HG02642 (cell line): ENCODE results near the gene PEX11B.
A peak's percentile ranks its signal among the peaks of the same experiment; 100 is the strongest.

ENCODE experiments used
- ATAC-seq: cut with Tn5 transposase; IDR thresholded peaks from one replicate; pipeline ENCODE4 v1.9.1; 2021; ENCODE audit warnings: mild to moderate bottlenecking; ENCODE audit not compliant: unreplicated experiment, poor library complexity

PEX11B gene

GRCh38 chr1:145918144-145918991, at the start of gene PEX11B:
TSS of gene PEX11B (minus strand) at chr1:145918717. CDS start at chr1:145918688, 29 bp downstream.
- ATAC-seq = peak; percentile 92

DNA sequence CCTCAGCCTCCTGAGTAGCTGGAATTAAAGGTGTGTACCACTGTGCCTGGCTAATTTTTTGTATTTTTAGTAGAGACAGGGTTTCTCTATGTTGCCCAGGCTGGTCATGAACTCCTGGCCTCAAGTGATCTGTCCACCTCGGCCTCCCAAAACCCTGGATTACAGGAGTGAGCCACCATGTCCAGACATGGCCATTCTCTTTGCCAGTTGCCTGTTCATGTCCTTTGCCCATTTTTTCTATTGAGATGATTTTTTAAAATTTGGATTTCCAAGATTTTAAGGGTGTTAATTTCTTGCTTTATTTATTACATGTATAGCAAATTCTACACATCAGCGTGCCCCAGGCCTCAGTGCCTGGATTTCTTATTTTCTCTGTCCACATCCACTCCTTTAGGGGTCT, 48.8 kb upstream of the PEX11B start:
- no peak for ATAC-seq

GRCh38 chr1:145965119-145965744, 46.7 kb upstream of the PEX11B start:
- ATAC-seq = no peak

DNA sequence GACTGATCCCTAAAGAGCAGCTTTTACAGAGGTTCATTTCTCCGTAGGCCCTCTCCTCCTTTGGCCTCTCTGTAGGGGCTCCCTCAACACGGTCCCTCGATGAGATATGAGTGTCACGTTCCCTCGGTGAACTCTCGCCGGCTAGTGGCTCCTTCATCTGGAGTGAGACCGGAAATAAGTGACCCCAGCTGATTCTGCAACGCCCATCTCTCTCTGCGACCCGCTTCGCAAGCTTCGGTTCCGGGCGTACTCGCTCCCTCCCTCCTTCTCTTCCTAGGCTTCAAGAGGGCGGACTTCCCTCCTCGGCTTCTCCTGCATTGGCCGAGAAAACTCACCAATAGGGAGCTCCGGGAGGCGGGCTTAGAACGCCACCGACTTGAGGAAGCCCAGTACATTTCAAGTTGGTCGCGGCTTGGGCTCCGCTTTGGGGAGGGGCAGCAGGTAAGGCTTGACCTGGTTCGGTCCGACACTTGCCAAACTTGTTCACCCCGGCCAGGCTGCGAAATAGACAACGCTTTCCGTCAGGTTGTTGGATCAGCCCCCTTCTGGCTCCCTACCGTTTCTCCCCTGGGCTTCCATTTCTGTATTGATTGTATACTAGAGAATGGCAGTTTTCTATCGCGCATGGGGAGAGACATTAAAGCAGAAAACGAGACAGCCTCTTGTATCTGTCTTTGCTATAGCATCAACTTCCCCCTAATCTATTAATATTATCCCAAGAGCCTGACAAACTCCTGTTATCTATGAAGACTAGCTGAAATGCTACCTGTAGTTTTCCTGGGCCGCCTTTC, 46.0 kb upstream of the PEX11B start, which contains the start of the genes ANKRD34A and POLR3GL:
ANKRD34A (minus strand) TSS at position 248 of the 791 bp plus-strand sequence. CDS start 2,816 bp downstream, outside the sequence.
POLR3GL (plus strand) TSS at position 363 of the 791 bp plus-strand sequence. CDS start 10,176 bp downstream, outside the sequence.
- peak; percentile 93 for ATAC-seq

GRCh38 chr1:145963265-145964019, 44.9 kb upstream of the PEX11B start:
- ATAC-seq = no peak

DNA sequence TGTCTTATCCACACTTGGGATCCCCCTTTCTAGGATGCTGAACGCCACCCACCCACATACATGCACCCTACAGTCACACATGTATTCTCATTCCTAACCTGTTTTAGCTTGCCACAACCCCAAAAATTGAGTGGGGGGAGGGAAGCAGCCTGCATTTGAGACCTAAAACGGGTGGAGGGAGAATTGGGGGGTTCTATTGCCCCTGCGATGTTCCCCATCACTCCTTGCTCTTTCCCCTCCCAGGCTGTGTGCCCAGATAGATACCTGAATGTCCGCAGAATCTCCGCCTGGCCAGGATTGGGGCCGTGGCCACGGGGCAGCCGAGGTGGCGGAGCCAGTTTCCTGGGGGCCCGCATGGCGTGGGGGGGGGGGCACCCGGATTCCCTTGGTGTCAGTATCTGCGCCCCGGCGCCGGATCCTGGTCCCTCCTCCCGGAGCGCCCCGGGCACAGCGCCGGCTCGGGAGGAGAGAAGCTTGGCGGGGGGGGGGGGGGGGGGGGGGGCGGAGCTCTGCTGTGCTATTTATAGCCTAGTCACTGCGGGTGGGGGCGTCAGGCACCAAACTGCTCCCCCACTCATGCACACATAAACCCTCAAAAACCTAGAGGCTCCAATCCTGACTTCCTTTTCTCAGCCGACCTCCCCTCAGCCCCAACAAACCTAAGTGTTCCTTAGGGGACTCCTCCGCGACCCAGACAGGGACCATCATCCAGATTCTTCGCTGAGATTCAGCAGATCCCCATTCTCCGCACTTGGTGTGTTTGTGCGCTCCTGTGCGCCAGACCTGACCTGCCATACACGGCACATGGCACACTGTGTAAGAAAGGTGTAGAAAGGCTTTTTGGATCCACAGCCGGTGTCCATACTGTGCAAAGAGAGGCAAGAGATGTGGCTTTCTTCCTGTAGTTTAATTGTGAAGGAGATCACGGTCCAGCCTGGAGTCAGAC, 43.9 kb upstream of the PEX11B start:
- ATAC-seq = no peak

DNA sequence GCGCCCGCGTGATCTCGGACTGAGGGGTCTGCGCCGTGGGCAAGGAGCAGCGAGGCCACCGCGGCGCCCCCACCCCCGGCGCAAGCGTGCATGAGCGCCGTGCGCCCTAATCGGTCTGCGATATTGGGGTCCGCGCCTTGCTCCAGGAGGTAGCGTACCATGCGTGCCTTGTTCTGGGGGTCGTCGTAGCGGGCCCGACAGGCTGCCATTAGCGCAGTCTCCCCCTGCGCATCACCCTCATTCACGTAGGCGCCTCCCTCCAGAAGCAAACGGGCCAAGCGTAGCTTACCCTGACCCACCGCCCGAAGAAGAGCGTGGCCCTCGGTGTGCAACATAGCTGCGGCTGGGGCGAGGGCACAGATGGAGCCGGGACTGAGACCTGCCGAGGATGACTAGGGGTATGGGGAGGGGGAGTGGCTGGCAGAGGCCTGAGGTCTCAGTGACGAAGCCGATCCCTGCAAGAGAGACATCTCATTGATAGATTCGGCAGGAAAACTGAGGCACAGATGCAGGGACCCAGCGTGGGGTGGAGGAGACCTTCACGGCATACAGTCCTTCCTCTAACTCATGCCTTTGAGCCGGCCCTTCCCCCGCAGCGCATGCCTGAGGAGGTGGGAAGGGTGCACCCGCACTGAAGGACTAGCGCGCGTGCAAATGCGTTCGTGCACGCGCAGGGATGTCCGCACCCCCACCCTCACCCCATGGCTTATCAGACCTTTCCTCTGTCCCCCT, 43.1 kb upstream of the PEX11B start:
- no peak for ATAC-seq

DNA sequence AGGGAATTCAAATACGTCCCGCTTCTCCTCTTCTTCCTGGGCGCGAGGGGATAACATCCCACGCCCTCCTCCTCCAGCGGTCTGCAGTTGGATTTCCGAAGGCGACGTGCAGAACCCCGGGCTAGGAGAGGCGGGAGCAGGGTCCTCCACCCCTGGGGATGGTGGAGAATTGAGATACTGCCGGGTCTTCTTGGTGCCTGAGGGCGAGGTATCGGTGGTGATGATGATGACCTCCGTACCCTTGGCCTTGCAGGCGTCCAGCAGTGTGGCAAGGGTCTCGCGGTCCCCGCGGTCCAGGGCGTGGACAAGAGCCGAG, 42.5 kb upstream of the PEX11B start:
- no peak for ATAC-seq

- no peak for ATAC-seq
Measured at GRCh38 chr1:145960468-145961108, 42.1 kb upstream of the PEX11B start.

GRCh38 chr1:145959957-145960467, 41.5 kb upstream of the PEX11B start:
- ATAC-seq = no peak

DNA sequence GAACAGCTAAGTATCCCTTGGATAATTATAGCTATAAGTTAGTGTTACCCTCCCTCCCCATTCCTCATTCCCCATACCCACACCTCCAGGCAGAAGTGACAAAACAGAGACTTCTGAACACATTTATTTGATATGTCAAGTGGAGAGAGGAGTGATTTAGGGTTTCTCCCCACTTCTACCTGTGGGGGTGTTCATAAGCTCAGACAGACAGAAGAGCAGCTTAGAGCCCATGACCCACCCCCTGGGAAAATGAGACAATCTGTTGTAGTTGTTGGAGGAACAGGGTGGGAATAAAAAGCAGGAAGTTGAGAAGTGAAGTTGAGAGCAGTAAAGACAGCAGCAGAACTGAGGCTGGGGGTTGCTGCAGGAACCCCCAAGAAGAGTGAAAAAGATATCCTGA, 40.8 kb upstream of the PEX11B start:
- ATAC-seq = no peak

- no peak for ATAC-seq
Measured at GRCh38 chr1:145958734-145959133, 40.2 kb upstream of the PEX11B start.

DNA sequence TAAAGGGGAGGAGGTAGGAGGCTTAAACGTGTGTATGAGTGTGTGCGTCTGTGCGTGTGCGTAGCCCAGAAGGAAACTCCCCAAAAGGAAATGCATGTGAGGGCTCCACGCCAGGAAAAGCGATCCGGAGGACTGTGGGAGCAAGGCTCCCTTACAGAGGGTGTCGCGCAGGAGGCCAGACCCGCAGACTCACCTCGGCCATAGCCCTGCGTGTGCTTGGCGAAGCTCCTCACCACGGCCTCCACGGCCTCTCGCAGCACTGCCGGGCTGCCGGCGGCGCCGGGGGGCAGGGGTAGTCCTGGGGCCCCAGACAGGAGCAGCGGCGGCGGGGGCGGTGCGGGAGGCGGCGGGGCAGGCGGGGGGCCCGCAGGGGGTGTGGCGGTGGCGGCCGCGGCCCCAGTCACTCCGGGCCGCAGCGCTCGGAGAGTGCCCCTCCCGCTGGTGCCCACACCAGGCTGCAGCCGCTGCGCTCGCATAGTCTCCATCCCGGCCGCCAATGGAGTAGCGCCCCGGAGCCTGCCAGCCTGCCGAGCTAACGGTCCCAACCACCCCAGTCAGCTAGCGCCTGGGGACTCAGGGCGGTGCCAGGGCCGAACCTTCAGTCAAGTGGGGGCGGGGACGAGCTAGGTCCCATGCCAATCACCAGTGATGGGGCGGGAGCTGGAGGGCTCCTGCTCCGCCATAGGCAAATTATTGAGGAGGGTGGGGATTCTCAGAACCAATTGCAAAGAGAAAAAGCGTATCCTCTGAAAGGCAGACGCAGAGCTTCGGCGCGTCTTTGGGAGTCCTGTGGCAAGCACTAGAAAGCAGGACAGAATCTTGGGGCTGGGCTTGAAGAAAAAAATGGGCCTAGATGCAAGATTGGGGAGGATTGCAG, 39.2 kb upstream of the PEX11B start, which contains the start of gene LIX1L:
LIX1L (minus strand) TSS at position 575 of the 877 bp plus-strand sequence; CDS start at position 485, 90 bp downstream.
- peak; percentile 89 for ATAC-seq

GRCh38 chr1:145956781-145957442, 38.4 kb upstream of the PEX11B start:
- no peak for ATAC-seq

- ATAC-seq = no peak
Measured at GRCh38 chr1:145956361-145956760, 37.8 kb upstream of the PEX11B start.

DNA sequence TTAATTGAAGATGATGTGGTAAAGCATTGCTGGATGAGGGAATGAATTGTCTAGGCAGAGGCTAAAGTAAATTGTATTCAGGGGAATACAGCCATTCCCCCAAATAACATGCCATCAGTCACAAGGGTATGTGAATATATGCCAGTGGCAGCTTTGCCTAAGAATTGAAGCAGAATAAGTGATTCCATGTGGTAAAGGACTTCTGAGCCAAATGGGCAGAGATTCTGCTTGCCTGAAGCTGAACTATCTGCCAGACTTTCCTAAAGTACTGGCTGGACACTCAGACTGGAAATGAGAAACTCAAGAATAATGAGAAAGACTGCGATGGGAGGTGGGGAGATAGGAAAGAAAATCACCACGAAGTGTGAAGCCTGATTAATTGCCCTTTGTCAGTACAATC, 36.9 kb upstream of the PEX11B start:
- no peak for ATAC-seq
